ENCODE data around the gene GRID1. TPM values are rescaled to one million over a fixed set of nuclear protein-coding genes. Genes with fewer than 3 reads are reported as not detected.

GRID1 gene
- total RNA-seq, 3 donors from 2014 or later: 2.3 to 8.5 (median 5.9) TPM

GRCh38 chr10:85916994-85917573 lies 449.5 kb downstream of the GRID1 start:
- H3K4me3 ChIP-seq: no peak overlapping the region
- no peaks in the 10 kb centered on the region for H3K4me1 ChIP-seq
- no peaks in the 10 kb centered on the region for H3K36me3 ChIP-seq
- peak in 1 of 2 donors; percentile 44 for DNase-seq (ENCODE audit: low spot score in 2 of 2)
- H3K27me3 ChIP-seq: no peaks in the 10 kb centered on the region
- H3K9me3 ChIP-seq: no peaks in the 10 kb centered on the region
- TF ChIP-seq CTCF (IDR thresholded peaks at IDR 0.05) (no peak), POLR2AphosphoS5 (IDR thresholded peaks at IDR 0.05) (no peak), POLR2A (IDR thresholded peaks at IDR 0.05) (no peak)
- no peak overlapping the region for H3K27ac ChIP-seq
- intact Hi-C loops (cut with DNase I; ENCODE audit: low total_unique reads): no loop called here

- Histone ChIP-seq H3K9me3 (no peaks in the 10 kb centered on the region), H3K4me3 (no peak overlapping the region), H3K36me3 (no peaks in the 10 kb centered on the region), H3K27ac (no peak overlapping the region), H3K27me3 (no peaks in the 10 kb centered on the region), H3K4me1 (no peaks in the 10 kb centered on the region)
- intact Hi-C loops (cut with DNase I; ENCODE audit: low total_unique reads): no loop called here
- no peak for TF ChIP-seq POLR2A (IDR thresholded peaks at IDR 0.05)
- no peak for TF ChIP-seq CTCF (IDR thresholded peaks at IDR 0.05)
- no peak for TF ChIP-seq POLR2AphosphoS5 (IDR thresholded peaks at IDR 0.05)
- DNase-seq (ENCODE audit: low spot score in 2 of 2): no peak
Observed at GRCh38 chr10:85916286-85916685, 450.3 kb downstream of the GRID1 start.

- H3K27me3 ChIP-seq: no peaks in the 10 kb centered on the region
Observed at GRCh38 chr10:85915245-85915846, 451.2 kb downstream of the GRID1 start.

GRCh38 chr10:85914720-85915119 lies 451.9 kb downstream of the GRID1 start:
- intact Hi-C loops (cut with DNase I; ENCODE audit: low total_unique reads): no loop called here
- Histone ChIP-seq H3K4me1 (no peaks in the 10 kb centered on the region), H3K4me3 (no peak overlapping the region), H3K36me3 (no peaks in the 10 kb centered on the region), H3K9me3 (no peaks in the 10 kb centered on the region), H3K27ac (no peak overlapping the region), H3K27me3 (no peaks in the 10 kb centered on the region)
- DNase-seq (ENCODE audit: low spot score in 2 of 2): no peak
- TF ChIP-seq POLR2AphosphoS5 (IDR thresholded peaks at IDR 0.05) (no peak), POLR2A (IDR thresholded peaks at IDR 0.05) (no peak), CTCF (IDR thresholded peaks at IDR 0.05) (no peak)

More at GRCh38 chr10:85915245-85915846, 451.2 kb downstream of the GRID1 start:
- H3K36me3 ChIP-seq: no peaks in the 10 kb centered on the region
- H3K4me1 ChIP-seq: no peaks in the 10 kb centered on the region
- DNase-seq (ENCODE audit: low spot score in 2 of 2): no peak
- no peaks in the 10 kb centered on the region for H3K9me3 ChIP-seq
- H3K27ac ChIP-seq: no peak overlapping the region
- TF ChIP-seq POLR2A (IDR thresholded peaks at IDR 0.05): no peak
- no peak for TF ChIP-seq CTCF (IDR thresholded peaks at IDR 0.05)
- no peak overlapping the region for H3K4me3 ChIP-seq
- intact Hi-C loops (cut with DNase I; ENCODE audit: low total_unique reads): no loop called here

GRCh38 chr10:85908462-85908861 lies 458.1 kb downstream of the GRID1 start:
- intact Hi-C loops (cut with DNase I; ENCODE audit: low total_unique reads): no loop called here
- Histone ChIP-seq H3K9me3 (no peaks in the 10 kb centered on the region), H3K27me3 (no peaks in the 10 kb centered on the region), H3K36me3 (no peaks in the 10 kb centered on the region), H3K4me1 (no peaks in the 10 kb centered on the region), H3K27ac (no peak overlapping the region), H3K4me3 (no peak overlapping the region)
- DNase-seq (ENCODE audit: low spot score in 2 of 2): no peak
- TF ChIP-seq CTCF (IDR thresholded peaks at IDR 0.05) (no peak), POLR2AphosphoS5 (IDR thresholded peaks at IDR 0.05) (no peak), POLR2A (IDR thresholded peaks at IDR 0.05) (no peak)

Measured in breast epithelium (tissue), 4 donors.